HL-60/S4 (cell line): ENCODE data around the gene GIMAP6.
"Not testable (repeated sequence)": the region's sequence is repeated elsewhere in the genome, so short reads cannot be mapped to it uniquely, and the experiment has no call there.

ENCODE experiments used
- in situ Hi-C: fragments of 300-500 bp; cut with MboI; formaldehyde crosslinking; loops from 2 replicates; pipeline ENCODE4 v1.14.3; 2022; ENCODE audit warnings: low sequenced_read_pairs

Gene GIMAP6

GRCh38 chr7:150586785-150587152 lies 45.4 kb downstream of the GIMAP6 start:
- in situ Hi-C loops: no loop called here

- in situ Hi-C loops: no loop called here
Observed at GRCh38 chr7:150586068-150586784, 46.0 kb downstream of the GIMAP6 start.

- in situ Hi-C loops: no loop called here
Observed at GRCh38 chr7:150585199-150585598, 47.0 kb downstream of the GIMAP6 start.

DNA sequence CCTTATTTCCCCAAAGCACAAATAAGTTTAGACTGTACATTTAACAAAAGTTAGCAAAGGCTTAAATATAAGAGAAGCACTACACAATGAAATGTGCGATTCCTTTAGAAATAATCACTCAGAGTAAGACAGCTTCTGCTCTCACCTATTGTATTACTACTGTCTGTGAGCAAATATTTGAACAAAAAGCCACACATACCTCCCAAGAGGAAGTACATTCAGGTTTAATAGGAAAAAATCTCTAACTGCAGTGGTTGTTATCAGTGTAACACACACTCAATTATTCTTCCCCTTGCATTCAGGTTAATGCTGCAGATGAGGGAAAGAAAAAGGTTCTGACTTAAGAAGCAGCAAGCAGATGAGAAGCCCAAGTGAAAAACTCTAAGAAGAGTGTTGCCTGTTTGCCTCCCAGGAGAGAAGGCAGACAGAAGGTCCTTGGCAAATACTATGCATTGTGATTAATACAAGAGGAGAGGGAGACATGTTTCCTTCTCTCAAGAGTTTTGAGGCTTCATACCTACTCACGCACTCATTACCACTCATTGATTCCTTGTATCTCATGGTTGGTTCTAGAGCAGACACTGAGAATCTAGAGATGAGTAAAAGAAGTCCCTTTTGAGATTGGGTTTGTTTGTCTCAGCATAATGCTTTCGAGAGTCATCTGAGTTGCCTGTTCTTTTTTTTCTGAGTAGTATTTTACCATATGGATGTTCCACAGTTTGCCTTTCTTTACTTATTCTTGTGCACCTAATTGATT lies 51.4 kb downstream of the GIMAP6 start:
- in situ Hi-C loops: no loop called here

DNA sequence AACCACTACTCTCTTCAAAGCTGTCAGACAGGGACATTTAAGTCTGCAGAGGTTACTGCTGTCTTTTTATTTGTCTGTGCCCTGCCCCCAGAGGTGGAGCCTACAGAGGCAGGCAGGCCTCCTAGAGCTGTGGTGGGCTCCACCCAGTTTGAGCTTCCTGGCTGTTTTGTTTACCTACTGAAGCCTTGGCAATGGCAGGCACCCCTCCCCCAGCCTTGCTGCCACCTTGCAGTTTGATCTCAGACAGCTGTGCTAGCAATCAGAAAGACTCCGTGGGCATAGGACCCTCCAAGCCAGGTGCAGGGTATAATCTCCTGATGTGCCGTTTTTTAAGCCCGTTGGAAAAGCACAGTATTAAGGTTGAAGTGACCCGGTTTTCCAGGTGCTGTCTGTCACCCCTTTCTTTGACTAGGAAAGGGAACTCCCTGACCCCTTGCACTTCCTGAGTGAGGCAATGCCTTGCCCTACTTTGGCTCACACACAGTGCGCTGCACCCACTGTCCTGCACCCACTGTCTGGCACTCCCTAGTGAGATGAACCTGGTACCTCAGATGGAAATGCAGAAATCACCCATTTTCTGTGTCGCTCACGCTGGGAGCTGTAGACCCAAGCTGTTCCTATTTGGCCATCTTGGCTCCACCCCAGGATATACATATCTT lies 52.1 kb downstream of the GIMAP6 start:
- in situ Hi-C loops: not testable (repeated sequence)
